DND-41 (cell line): ENCODE results near the gene TNFAIP2.

Source experiments
- ATAC-seq: fragments of 200-7000 bp; cut with Tn5 transposase; 3 replicates; pipeline ENCODE4 v1.9.1; 2021; ENCODE audit warnings: low read depth; ENCODE audit not compliant: insufficient read depth
- DNase-seq: peaks from one replicate; pipeline ENCODE4 v3.0.0-alpha.2; 2020
- H2AFZ ChIP-seq: 2 replicates; pipeline ENCODE4 v1.6.0; 2012; ENCODE audit warnings: low read depth, low read length
- H3K27ac ChIP-seq: 2 replicates; pipeline ENCODE4 v1.5.1; 2012; ENCODE audit warnings: low read length, inconsistent platforms
- H3K27me3 ChIP-seq: fragments of 200-600 bp; sonication (generic); 2 replicates; pipeline ENCODE4 v1.6.0; 2012; ENCODE audit warnings: low read length, mild to moderate bottlenecking, inconsistent platforms; ENCODE audit not compliant: insufficient read depth, poor library complexity
- H3K36me3 ChIP-seq: 2 replicates; pipeline ENCODE4 v1.5.1; 2012; ENCODE audit warnings: low read length, inconsistent platforms; ENCODE audit not compliant: insufficient read depth
- H3K4me1 ChIP-seq: 2 replicates; pipeline ENCODE4 v1.5.1; 2012; ENCODE audit warnings: mild to moderate bottlenecking, low read length; ENCODE audit not compliant: insufficient read depth
- H3K4me2 ChIP-seq: 2 replicates; pipeline ENCODE4 v1.6.0; 2012; ENCODE audit warnings: mild to moderate bottlenecking, moderate library complexity, low read length, inconsistent platforms; ENCODE audit not compliant: insufficient read depth
- H3K4me3 ChIP-seq, 2 experiments: fragments of 200-600 bp in 1 of 2; shearing (Covaris generic) in 1 of 2; 2 replicates each; pipeline ENCODE4 v1.5.1; 2012 to 2016; ENCODE audit warnings: inconsistent platforms in 2 of 2, low read length in 2 of 2, mild to moderate bottlenecking in 2 of 2, low read depth in 1 of 2, moderate library complexity in 1 of 2
- H3K79me2 ChIP-seq: 2 replicates; pipeline ENCODE4 v1.6.0; 2012; ENCODE audit warnings: low read length, inconsistent platforms; ENCODE audit not compliant: insufficient read depth
- H3K9ac ChIP-seq: 2 replicates; pipeline ENCODE4 v1.6.0; 2012; ENCODE audit warnings: low read depth, mild to moderate bottlenecking, inconsistent platforms, low read length, moderate library complexity
- H3K9me3 ChIP-seq: 2 replicates; pipeline ENCODE4 v1.5.1; 2012; ENCODE audit warnings: low read length, moderate library complexity, mild to moderate bottlenecking, inconsistent platforms; ENCODE audit not compliant: insufficient read depth, severe bottlenecking
- H4K20me1 ChIP-seq: 2 replicates; pipeline ENCODE4 v1.6.0; 2012; ENCODE audit warnings: low read length; ENCODE audit not compliant: insufficient read depth
- CTCF ChIP-seq: IDR thresholded peaks from 2 replicates; pipeline ENCODE4 v1.5.1; 2012; ENCODE audit warnings: borderline replicate concordance, low read length, moderate library complexity, mild to moderate bottlenecking; ENCODE audit not compliant: poor library complexity, severe bottlenecking; ENCODE audit errors: extremely low read depth
- EZH2 ChIP-seq: IDR thresholded peaks from 3 replicates; pipeline ENCODE4 v1.6.1; 2012; ENCODE audit warnings: borderline replicate concordance, low read depth, mild to moderate bottlenecking, moderate library complexity, low read length, inconsistent platforms; ENCODE audit not compliant: severe bottlenecking

The TNFAIP2 gene

GRCh38 chr14:103090481-103091020, 32.7 kb upstream of the TNFAIP2 start:
- ATAC-seq (no peak), DNase-seq (no peak)
- Histone ChIP-seq H3K4me1 (peaks cover 16% of the 10 kb centered on the region), H4K20me1 (peaks cover 10% of the 10 kb centered on the region), H3K4me2 (peak overlapping the region; percentile 70), H3K27me3 (peaks cover 13% of the 10 kb centered on the region), H2AFZ (peak overlapping the region; percentile 51), H3K36me3 (no peaks in the 10 kb centered on the region), H3K79me2 (no peaks in the 10 kb centered on the region), H3K9ac (no peak overlapping the region), H3K27ac (no peak overlapping the region), H3K9me3 (no peaks in the 10 kb centered on the region), H3K4me3 (peak overlapping the region in 1 of 2 experiments; percentile 43; a peak in 1 of 4 replicates)
- no peak for TF ChIP-seq CTCF
- no peak for TF ChIP-seq EZH2

GRCh38 chr14:103091041-103091882, 32.0 kb upstream of the TNFAIP2 start:
- peak; percentile 65 for TF ChIP-seq CTCF
- TF ChIP-seq EZH2, result no peak
- H3K27me3 ChIP-seq, result peaks cover 13% of the 10 kb centered on the region
- H2AFZ ChIP-seq, result peak overlapping the region; percentile 51
- peak overlapping the region; percentile 26; the same call in 1 of the 2 replicates for H3K9ac ChIP-seq
- H3K79me2 ChIP-seq, result no peaks in the 10 kb centered on the region
- H3K9me3 ChIP-seq, result no peaks in the 10 kb centered on the region
- H4K20me1 ChIP-seq, result peaks cover 10% of the 10 kb centered on the region
- H3K4me2 ChIP-seq, result peak overlapping the region; percentile 70
- no peak overlapping the region for H3K27ac ChIP-seq
- ATAC-seq, result peak; percentile 92
- H3K4me1 ChIP-seq, result peaks cover 16% of the 10 kb centered on the region
- DNase-seq, result peak; percentile 77
- H3K4me3 ChIP-seq, result peak overlapping the region in 1 of 2 experiments; percentile 43; a peak in 2 of 4 replicates
- H3K36me3 ChIP-seq, result no peaks in the 10 kb centered on the region

GRCh38 chr14:103091883-103092222, 31.4 kb upstream of the TNFAIP2 start:
- peaks cover 8% of the 10 kb centered on the region for H4K20me1 ChIP-seq
- H3K9ac ChIP-seq, result no peak overlapping the region
- no peaks in the 10 kb centered on the region for H3K79me2 ChIP-seq
- no peaks in the 10 kb centered on the region for H3K9me3 ChIP-seq
- no peak overlapping the region for H2AFZ ChIP-seq
- peaks cover 13% of the 10 kb centered on the region for H3K27me3 ChIP-seq
- H3K4me2 ChIP-seq, result peak overlapping the region; percentile 70
- no peak for DNase-seq
- no peak for TF ChIP-seq EZH2
- TF ChIP-seq CTCF, result no peak
- H3K36me3 ChIP-seq, result no peaks in the 10 kb centered on the region
- H3K27ac ChIP-seq, result no peak overlapping the region
- peaks cover 16% of the 10 kb centered on the region for H3K4me1 ChIP-seq
- ATAC-seq, result no peak; the same call in 2 of the 3 replicates
- peak overlapping the region in 1 of 2 experiments; percentile 43; a peak in 1 of 4 replicates for H3K4me3 ChIP-seq
